T1000 (cell line): ENCODE results near the gene MSL1.
A peak's percentile ranks its signal among the peaks of the same experiment; 100 is the strongest.

Experiments used
- DNase-seq: peaks from one replicate; lab custom pipeline; 2025; ENCODE audit warnings: mixed read lengths; lab: John Stamatoyannopoulos, UW

MSL1 gene

DNA sequence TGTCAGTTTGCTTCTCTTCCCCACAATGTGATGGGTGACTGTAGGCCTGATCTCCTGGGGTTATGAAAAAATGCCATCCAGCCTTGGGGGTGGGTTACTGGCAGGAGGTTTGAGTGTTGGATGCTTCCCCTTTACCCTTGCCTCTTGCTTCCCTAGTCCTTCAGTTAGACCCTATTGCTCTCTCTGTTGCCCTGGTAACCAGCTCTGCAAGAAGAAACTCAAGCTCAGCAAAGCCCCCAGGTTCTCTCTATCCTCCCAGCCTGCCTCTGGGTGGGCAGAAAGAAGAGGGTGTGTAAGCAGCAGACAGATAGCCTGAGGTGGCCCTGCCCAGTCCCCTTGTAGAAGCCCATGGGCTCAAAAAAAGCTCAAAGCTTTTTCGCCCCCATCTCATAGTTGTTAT lies 52.7 kb downstream of the MSL1 start:
- no peak for DNase-seq

DNA sequence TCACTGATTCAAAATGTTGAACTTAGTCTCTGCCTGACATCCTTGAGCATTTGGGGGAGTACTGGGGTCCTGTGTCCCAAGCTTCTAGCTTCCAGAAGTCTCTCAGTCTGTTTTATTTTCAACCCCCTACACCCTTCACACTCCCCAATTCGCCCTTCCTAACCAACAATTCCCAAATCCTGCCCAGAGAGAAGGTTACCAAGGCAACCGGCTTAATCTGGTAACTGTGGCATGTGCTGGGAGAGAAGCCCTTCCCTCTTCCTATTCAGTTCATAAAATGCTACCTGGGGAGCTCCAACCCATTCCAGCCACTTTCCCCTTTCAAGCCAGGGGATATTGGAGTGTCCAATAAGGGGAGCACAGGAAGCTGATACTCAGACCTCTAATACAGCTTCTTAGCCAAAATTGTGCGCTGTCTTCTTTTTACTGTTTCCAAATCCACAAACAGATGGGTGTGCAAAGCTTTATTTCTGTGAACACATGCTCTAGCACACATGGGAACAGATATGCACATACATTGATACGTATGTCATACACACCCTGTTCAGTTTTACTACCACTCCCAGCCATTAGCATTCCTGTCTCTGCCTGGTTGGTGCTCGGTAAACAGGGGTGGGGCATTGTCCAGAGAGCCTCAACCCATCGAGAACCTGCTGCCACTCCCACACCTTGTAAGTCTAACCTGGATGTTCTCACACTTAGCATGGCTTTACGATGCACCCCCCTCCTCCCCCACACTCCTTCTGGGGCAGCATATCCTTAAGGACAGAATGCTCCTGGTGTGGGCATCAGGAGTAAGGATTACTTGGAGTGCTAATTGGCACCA lies 54.4 kb downstream of the MSL1 start:
- DNase-seq = no peak

DNA sequence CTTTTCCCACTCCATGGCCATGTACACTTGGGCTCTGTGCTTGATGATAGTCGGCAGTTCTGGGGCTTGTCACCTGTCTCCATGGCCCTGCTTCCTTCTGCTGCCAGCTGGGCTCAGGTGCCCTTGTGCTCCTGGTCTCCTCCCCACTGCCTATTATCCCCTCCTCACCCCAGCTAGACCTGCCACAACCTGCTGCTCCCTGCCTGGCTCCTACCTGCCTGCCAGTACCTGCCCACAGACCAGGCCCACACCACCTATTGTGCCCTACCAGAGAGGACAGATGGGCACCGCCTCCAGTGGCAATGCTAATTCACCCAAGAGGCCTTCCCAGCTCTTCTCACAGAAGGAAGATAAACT lies 55.0 kb downstream of the MSL1 start:
- no peak for DNase-seq

DNA sequence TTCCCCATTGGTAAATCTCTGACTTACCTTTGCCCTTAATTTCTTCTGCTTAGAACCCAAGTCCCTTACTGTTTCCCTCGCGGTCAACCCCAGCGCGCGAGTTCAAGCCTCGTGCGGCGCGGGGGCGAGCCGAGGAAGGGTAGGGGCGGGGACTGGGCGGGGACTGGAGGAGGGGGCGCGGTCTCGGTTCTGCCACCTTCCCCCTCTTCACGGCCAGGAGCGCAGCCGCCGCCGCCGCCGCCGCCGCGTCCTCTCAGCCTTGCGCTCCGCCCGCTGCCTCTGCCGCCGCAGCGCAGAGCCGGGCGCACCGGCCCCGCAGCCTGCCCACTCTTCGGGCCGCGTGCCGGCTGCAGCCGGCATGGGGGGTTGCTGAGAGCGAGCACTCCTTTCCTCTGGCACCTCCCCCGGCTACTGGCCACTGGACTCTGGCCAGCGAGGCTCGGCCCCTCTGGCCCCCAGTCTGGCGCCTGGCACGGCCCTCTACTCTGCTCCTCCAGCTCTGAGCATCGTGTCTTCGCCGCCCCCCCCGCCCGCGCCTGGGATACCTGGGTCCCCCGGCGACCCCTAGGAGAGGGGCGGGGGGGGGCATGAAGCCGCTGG lies 55.6 kb downstream of the MSL1 start, which contains the start of gene RAPGEFL1:
Gene RAPGEFL1, plus strand, starts transcription at position 196 of the 600 bp plus-strand sequence. Its CDS starts 392 bp downstream, at position 588.
- DNase-seq = no peak

DNA sequence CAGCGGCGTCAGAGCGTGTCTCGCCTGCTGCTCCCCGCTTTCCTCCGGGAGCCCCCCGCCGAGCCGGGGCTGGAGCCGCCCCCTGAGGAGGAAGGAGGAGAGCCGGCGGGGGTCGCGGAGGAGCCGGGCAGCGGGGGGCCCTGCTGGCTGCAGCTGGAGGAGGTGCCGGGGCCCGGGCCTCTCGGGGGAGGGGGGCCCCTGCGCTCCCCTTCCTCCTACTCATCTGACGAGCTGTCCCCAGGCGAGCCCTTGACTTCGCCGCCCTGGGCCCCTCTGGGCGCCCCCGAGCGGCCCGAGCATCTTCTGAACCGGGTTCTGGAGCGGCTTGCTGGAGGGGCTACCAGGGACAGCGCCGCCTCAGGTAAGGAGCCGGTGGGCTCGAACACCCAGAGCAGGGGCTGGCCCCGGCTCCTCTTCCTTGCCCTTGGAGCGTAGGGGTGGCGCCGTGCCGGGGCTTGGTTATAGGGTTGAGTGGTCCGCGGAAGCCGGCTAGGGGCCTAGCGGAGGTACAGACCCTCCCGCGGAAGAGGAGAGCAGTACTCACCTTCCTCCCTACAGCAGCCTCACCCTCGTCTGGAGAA lies 56.3 kb downstream of the MSL1 start:
- no peak for DNase-seq

DNA sequence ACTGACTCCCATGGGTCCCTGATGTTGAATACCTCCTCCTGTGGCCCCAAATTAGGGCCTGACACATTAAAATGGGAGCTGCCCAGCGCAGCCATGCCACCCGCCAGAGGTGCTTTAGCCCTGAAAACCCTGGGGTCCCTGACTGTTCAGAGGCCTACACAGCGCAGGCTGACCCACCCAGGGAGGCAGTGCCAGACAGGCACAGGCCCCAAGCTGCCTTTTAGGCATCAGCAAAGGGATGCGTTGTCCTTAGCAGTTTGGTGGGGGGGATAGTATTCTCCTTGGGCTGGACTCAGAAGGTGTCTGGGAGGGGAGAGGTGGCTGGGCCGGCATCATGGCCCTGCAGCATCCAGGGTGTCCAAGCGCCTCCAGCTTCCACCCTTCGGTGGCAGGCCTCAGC lies 56.9 kb downstream of the MSL1 start:
- DNase-seq = no peak

DNA sequence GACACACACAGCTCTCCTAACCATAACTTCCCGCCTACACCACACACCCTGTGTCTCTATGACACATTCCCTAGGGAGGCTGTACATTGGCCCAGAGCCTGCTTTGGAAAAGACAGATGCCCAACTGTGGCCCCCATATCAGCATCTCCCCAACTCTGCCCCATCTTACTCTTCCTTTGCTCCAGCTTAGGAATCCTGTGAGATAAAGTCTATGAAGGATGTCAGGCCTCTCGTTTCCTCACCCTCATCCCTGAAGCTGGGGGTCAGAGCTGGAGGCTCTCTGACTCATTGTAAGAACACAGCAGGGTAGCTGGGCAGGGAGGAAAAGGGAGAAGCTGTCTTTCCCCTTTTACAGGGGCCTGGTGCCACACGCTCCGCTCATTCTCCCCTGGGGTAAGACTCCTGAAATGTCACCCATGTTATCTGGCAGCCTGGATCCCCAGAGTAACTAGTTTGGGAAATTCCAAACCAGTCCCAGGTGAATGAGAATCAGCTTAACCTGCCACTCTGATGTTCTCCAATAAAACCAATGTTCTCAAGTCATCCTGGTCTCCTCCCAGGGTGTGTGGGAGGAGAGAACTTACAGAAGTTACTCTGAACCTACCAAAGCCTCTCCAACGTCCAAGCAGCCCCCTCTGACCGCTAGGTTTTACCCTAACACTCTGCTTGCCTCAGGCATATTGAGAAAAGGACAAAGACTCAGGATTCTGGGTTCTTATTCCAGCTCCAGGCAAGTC lies 58.3 kb downstream of the MSL1 start:
- peak; percentile 42 for DNase-seq

DNA sequence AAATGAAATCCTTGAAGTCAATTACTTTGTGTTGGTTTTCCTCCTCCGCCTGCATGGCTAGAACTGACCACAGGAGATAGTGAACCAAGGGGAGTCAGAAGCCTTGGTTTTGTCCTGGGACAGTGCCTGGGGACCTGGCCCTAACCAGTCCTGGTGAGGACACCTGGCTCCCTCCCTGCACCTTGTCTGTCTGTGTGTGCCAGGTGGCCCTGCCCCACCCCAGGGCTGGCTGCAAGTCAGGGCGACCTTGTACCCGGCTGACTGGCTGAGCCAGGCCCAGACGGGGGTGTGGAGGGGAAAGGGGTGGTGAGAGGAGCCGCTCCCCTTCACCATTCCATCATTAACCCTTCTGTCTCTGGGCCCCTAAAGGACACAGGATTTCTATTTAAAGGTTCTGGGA lies 58.9 kb downstream of the MSL1 start:
- DNase-seq = no peak

DNA sequence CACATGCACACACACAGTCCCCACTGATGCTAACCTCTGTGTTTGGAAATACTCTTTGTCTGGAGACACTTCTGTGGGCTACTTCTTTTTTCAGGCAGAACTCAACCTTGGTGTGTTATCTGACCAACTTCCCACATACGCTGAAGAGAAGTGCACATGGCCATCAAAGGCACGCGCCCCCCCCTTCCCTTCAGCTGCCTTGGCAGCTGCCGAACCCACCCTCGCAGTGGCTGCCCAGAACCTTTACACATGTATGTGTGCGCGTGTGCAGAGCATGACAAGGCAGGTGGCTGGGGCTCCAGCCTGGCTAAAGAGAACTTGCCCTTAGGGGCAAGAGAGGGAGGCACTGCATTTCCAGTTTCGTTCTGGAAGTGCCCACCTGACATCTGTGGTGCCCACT lies 59.4 kb downstream of the MSL1 start:
- DNase-seq = no peak

DNA sequence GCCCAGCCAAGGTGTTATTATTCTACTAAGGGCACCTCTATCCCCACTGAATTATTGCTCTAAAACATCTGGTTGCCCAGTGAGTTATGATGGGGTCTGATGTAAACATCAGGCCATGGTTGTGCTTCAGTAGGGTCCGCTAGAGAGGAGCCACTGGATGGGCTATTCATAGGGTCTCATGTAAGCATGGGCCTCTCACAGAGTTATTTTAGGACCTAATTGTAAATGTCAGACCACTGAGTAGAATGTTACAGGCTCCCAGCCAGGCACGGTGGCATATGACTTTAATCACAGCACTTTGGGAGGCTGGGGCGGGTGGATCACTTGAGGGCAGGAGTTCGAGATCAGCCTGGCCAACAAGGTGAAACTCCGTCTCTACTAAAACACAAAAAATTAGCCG lies 60.8 kb downstream of the MSL1 start:
- DNase-seq = no peak
